HG02973 (cell line): Measurements from ENCODE around the gene USP36.
"Not testable (repeated sequence)": the region's sequence is repeated elsewhere in the genome, so short reads cannot be mapped to it uniquely, and the experiment has no call there.

Experiments used
- ATAC-seq: cut with Tn5 transposase; IDR thresholded peaks from one replicate; pipeline ENCODE4 v1.9.1; 2021; ENCODE audit warnings: moderate library complexity; ENCODE audit not compliant: unreplicated experiment

USP36 gene

GRCh38 chr17:78872486-78872885 is 31.9 kb upstream of the USP36 start:
- no peak for ATAC-seq

- no peak for ATAC-seq
Observed at GRCh38 chr17:78870621-78871020, 30.0 kb upstream of the USP36 start.

- ATAC-seq: no peak
Observed at GRCh38 chr17:78868391-78868790, 27.8 kb upstream of the USP36 start.

- not testable (repeated sequence) for ATAC-seq
Observed at GRCh38 chr17:78867046-78867445, 26.4 kb upstream of the USP36 start.

- no peak for ATAC-seq
Observed at GRCh38 chr17:78865682-78866390, 25.2 kb upstream of the USP36 start.

- no peak for ATAC-seq
Observed at GRCh38 chr17:78864117-78864516, 23.5 kb upstream of the USP36 start.

- no peak for ATAC-seq
Observed at GRCh38 chr17:78862073-78863023, 21.7 kb upstream of the USP36 start.

GRCh38 chr17:78861229-78861628 is 20.6 kb upstream of the USP36 start:
- ATAC-seq: no peak

GRCh38 chr17:78859051-78859450 is 18.4 kb upstream of the USP36 start:
- ATAC-seq: no peak

GRCh38 chr17:78857266-78857665 is 16.7 kb upstream of the USP36 start:
- ATAC-seq: no peak

- no peak for ATAC-seq
Observed at GRCh38 chr17:78855561-78856165, 15.0 kb upstream of the USP36 start.

- no peak for ATAC-seq
Observed at GRCh38 chr17:78854508-78854907, 13.9 kb upstream of the USP36 start.

GRCh38 chr17:78853926-78854394 is 13.3 kb upstream of the USP36 start:
- ATAC-seq: no peak

- no peak for ATAC-seq
Observed at GRCh38 chr17:78852709-78853121, 12.1 kb upstream of the USP36 start.

GRCh38 chr17:78849026-78849425 is 8.4 kb upstream of the USP36 start:
- no peak for ATAC-seq

GRCh38 chr17:78847052-78847451 is 6.4 kb upstream of the USP36 start:
- ATAC-seq: no peak

GRCh38 chr17:78844301-78845005 is 3.8 kb upstream of the USP36 start:
- no peak for ATAC-seq

GRCh38 chr17:78842881-78843565 is 2.4 kb upstream of the USP36 start:
- no peak for ATAC-seq

GRCh38 chr17:78840530-78840779 is 159 bp downstream of the USP36 start:
- ATAC-seq: peak; percentile 23

- ATAC-seq: peak; percentile 15
Observed at GRCh38 chr17:78839762-78840529, 668 bp downstream of the USP36 start.
